Gastroesophageal sphincter (tissue), 4 donors: ENCODE results near the gene SLC25A47. TPM values are rescaled to one million over a fixed set of nuclear protein-coding genes. Genes with fewer than 3 reads are reported as not detected.

Experiments used
- ATAC-seq: fragments of 150-250 bp; one replicate; pipeline ENCODE4 v1.9.1; 2016; ENCODE audit warnings: mild to moderate bottlenecking, moderate library complexity
- H3K27ac ChIP-seq, 4 donors: fragments of 200-600 bp; sonication (generic) in 3 of 4; 1 replicate in 3 of 4; 2 replicates in 1 of 4; pipeline ENCODE4 v1.5.1; 2016 to 2019
- H3K27me3 ChIP-seq: fragments of 200-600 bp; sonication (generic); one replicate; pipeline ENCODE4 v1.5.1; 2019
- H3K36me3 ChIP-seq, 2 donors: fragments of 200-600 bp; sonication (generic); one replicate each; pipeline ENCODE4 v1.5.1; 2019; ENCODE audit warnings: control low read depth in 1 of 2
- H3K4me1 ChIP-seq, 3 donors: fragments of 200-600 bp; sonication (generic); 1 replicate in 2 of 3; 2 replicates in 1 of 3; pipeline ENCODE4 v1.5.1; 2016 to 2019; ENCODE audit warnings: control low read depth in 2 of 3
- H3K4me3 ChIP-seq, 2 donors: fragments of 200-600 bp; sonication (generic); one replicate each; pipeline ENCODE4 v1.5.1; 2019; ENCODE audit warnings: mild to moderate bottlenecking in 1 of 2, moderate library complexity in 1 of 2
- H3K9me3 ChIP-seq, 3 donors: fragments of 200-600 bp; sonication (generic); one replicate each; pipeline ENCODE4 v1.5.1; 2017 to 2019; ENCODE audit warnings: control low read depth in 2 of 3
- EP300 ChIP-seq: sonication (generic); formaldehyde crosslinking; IDR thresholded peaks from one replicate; pipeline ENCODE4 v1.6.1; 2017; ENCODE audit warnings: antibody characterized with exemption, mild to moderate bottlenecking
- POLR2A ChIP-seq, 2 donors: fragments of 450-650 bp; IDR thresholded peaks; one replicate each; pipeline ENCODE4 v1.6.1; 2017; ENCODE audit warnings: antibody characterized with exemption in 2 of 2, mild to moderate bottlenecking in 2 of 2, moderate library complexity in 1 of 2
- POLR2AphosphoS5 ChIP-seq: sonication (generic); formaldehyde crosslinking; IDR thresholded peaks from one replicate; pipeline ENCODE4 v1.6.1; 2017; ENCODE audit warnings: antibody characterized with exemption
- WGBS, 2 donors: methylation state at CpG; one replicate each; pipeline ENCODE4 v1.1.5; 2018; ENCODE audit warnings: low coverage in 1 of 2; 5-methylcytosine and 5-hydroxymethylcytosine counted together
- total RNA-seq, 4 donors: library from RNA; depleted of rRNA; stranded (reverse); fragments of >200 nt; gene quantifications; one replicate each; pipeline ENCODE4 v1.1.0, GENCODE V29; 2016
- TF ChIP-seq, protein P1 (sequence below), 4 experiments: fragments of 200-600 bp in 2 of 4; fragments of 450-650 bp in 2 of 4; sonication (generic) in 1 of 4; IDR thresholded peaks; one replicate each; pipeline ENCODE4 v1.5.1; 2017 to 2019; ENCODE audit warnings: antibody characterized with exemption in 4 of 4, mild to moderate bottlenecking in 2 of 4, moderate library complexity in 2 of 4

SLC25A47 gene
- total RNA-seq, 4 donors from 2014 or later: 0.31 TPM; not detected in 3

DNA sequence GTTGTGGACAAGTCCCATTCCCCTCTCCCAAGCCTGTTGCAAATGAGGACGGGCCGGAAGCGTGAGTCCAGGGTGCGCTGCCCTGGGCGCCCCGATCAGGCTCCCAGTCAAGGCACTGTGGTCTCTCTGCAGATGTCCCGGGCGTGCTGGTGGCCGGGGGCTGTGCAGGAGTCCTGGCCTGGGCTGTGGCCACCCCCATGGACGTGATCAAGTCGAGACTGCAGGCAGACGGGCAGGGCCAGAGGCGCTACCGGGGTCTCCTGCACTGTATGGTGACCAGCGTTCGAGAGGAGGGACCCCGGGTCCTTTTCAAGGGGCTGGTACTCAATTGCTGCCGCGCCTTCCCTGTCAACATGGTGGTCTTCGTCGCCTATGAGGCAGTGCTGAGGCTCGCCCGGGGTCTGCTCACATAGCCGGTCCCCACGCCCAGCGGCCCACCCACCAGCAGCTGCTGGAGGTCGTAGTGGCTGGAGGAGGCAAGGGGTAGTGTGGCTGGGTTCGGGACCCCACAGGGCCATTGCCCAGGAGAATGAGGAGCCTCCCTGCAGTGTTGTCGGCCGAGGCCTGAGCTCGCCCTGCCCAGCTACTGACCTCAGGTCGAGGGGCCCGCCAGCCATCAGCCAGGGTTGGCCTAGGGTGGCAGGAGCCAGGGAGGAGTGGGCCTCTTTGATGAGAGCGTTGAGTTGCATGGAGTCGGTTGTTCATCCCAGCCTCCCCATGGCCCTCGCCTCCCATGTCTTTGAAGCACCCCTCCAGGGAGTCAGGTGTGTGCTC, 6.3 kb downstream of the SLC25A47 start:
- WGBS, 2 donors: 95% methylated on average over 4 of the region's 36 CpGs; no CpG with 5 or more reads in 1 of the 2 donors

DNA sequence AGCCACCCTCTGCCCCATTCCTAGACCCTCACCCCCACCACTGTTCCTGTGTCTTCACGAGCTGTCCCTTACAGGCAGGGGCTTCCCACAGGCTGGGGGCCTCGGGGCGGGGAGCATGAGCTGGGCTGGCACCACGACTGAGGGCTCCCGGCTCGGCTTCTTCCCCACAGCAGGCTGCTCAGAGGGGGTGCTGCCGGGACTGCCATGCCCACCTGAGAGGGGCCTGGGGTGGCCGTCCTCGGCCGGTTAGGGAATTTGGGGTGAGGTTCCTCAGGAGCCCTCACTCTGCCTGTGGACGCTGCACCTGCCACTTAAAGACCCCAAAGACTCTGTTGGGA, 6.8 kb downstream of the SLC25A47 start:
- H3K9me3 ChIP-seq: no peaks in the 10 kb centered on the region
- WGBS, 2 donors: no CpG with 5 or more reads among the region's 11 CpGs
- no peak for ATAC-seq
- no peak overlapping the region for H3K4me3 ChIP-seq
- no peaks in the 10 kb centered on the region for H3K4me1 ChIP-seq
- H3K27ac ChIP-seq: no peak overlapping the region
- peaks cover 0 to 31% of the 10 kb centered on the region in 2 donors for H3K36me3 ChIP-seq
- no peaks in the 10 kb centered on the region for H3K27me3 ChIP-seq
- TF ChIP-seq, protein P1, sequence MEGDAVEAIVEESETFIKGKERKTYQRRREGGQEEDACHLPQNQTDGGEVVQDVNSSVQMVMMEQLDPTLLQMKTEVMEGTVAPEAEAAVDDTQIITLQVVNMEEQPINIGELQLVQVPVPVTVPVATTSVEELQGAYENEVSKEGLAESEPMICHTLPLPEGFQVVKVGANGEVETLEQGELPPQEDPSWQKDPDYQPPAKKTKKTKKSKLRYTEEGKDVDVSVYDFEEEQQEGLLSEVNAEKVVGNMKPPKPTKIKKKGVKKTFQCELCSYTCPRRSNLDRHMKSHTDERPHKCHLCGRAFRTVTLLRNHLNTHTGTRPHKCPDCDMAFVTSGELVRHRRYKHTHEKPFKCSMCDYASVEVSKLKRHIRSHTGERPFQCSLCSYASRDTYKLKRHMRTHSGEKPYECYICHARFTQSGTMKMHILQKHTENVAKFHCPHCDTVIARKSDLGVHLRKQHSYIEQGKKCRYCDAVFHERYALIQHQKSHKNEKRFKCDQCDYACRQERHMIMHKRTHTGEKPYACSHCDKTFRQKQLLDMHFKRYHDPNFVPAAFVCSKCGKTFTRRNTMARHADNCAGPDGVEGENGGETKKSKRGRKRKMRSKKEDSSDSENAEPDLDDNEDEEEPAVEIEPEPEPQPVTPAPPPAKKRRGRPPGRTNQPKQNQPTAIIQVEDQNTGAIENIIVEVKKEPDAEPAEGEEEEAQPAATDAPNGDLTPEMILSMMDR (IDR thresholded peaks at IDR 0.05): no peak
- TF ChIP-seq EP300 (no peak), POLR2A (IDR thresholded peaks at IDR 0.05) (no peak), POLR2AphosphoS5 (no peak)

More for the DNA sequence above, 6.3 kb downstream of the SLC25A47 start:
- ATAC-seq: no peak
- Histone ChIP-seq H3K4me3 (no peak overlapping the region), H3K36me3 (peaks cover 0 to 26% of the 10 kb centered on the region in 2 donors), H3K9me3 (no peaks in the 10 kb centered on the region), H3K27ac (no peak overlapping the region), H3K4me1 (no peaks in the 10 kb centered on the region), H3K27me3 (no peaks in the 10 kb centered on the region)
- TF ChIP-seq POLR2AphosphoS5 (no peak), POLR2A (IDR thresholded peaks at IDR 0.05) (no peak), EP300 (no peak)
- TF ChIP-seq, protein P1 (IDR thresholded peaks at IDR 0.05): no peak

DNA sequence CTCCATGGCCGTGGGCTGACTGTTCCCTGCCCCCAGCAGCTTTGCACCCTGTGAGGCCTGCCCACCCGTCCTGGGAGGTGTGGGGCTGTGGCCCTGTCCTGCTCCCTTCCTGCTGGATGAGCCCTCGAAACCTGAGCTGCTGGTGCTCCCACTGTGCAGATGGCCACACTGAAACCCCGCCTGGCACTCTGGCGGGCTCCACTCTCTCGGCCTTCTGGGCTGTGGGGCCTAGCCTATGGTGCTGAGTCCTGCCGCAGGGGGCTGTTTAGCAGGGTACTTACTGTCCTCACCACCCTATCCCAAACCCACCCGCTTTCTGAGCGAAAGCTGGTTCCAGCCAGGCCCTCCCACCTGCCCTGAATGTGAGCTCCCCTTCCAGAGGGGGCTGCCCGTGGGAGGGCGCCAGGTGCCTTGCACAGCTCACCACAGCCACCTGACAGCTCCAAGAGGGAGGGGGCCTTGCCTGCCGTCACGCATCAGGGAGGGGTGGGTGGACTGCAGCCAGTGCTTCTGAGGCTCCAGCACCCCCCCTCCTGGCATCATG, 7.3 kb downstream of the SLC25A47 start:
- no peaks in the 10 kb centered on the region for H3K27me3 ChIP-seq
- no peak overlapping the region for H3K27ac ChIP-seq
- no CpG with 5 or more reads among the region's 13 CpGs for WGBS, 2 donors
- H3K4me1 ChIP-seq: no peaks in the 10 kb centered on the region
- ATAC-seq: no peak
- H3K36me3 ChIP-seq: peaks cover 0 to 36% of the 10 kb centered on the region in 2 donors
- H3K4me3 ChIP-seq: no peak overlapping the region
- no peaks in the 10 kb centered on the region for H3K9me3 ChIP-seq
- TF ChIP-seq, protein P1 (IDR thresholded peaks at IDR 0.05): no peak
- TF ChIP-seq EP300 (no peak), POLR2A (IDR thresholded peaks at IDR 0.05) (no peak), POLR2AphosphoS5 (no peak)

DNA sequence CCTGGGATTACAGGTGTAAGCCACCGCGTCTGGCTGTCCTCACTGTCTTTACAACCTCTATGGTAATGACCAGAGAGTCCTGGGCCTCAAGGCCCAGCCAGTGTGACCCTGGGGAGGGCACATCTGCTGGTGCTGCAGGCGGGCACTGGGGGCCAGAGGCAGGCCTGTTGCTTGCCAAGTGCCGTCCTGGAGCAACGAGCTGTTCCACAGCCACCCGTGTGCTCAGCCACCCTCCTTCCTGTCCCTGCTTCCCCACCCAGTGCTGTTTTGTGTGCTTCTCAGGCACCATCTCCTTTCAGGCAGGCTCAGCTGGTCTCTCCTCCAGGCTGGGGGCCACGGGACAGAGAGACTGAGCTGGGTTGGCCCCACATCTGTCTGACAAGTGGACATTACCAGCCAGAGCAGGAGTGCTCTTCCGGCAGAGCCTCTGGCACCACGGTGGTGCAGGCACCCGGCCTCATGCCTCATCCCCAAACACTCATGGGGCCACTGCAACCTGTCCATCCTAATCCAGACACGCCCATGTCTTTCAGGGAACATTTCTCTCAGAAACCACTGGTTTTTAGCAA, 9.0 kb downstream of the SLC25A47 start:
- no peaks in the 10 kb centered on the region for H3K9me3 ChIP-seq
- 75 to 78% methylated on average over 3 to 4 of the region's 11 CpGs for WGBS, 2 donors
- no peak overlapping the region for H3K27ac ChIP-seq
- no peak for ATAC-seq
- H3K27me3 ChIP-seq: no peaks in the 10 kb centered on the region
- H3K4me1 ChIP-seq: no peaks in the 10 kb centered on the region
- no peak overlapping the region for H3K4me3 ChIP-seq
- peaks cover 0 to 52% of the 10 kb centered on the region in 2 donors for H3K36me3 ChIP-seq
- TF ChIP-seq POLR2AphosphoS5 (no peak), EP300 (no peak), POLR2A (IDR thresholded peaks at IDR 0.05) (no peak)
- TF ChIP-seq, protein P1 (IDR thresholded peaks at IDR 0.05): no peak
